Activated T-cell treated with anti-CD3 and anti-CD28 coated beads, Interleukin-2, amount 50 U/mL, for 1 hour (primary cell): ENCODE data around the gene TMEM167A.

ENCODE experiments used
- DNase-seq: peaks from one replicate; pipeline ENCODE4 v3.0.0-alpha.2; 2020

The TMEM167A gene

GRCh38 chr5:83076742-83077661 is at the start of gene TMEM167A, which contains the start of gene XRCC4:
TSS of gene TMEM167A (minus strand) at chr5:83077394. CDS start at chr5:83077323, 71 bp downstream.
TSS of gene XRCC4 (plus strand) at chr5:83077547. CDS start at chr5:83104920, 27,373 bp downstream.
- DNase-seq = peak; percentile 86

GRCh38 chr5:83126501-83126900 is 49.3 kb upstream of the TMEM167A start:
- no peak for DNase-seq

DNA sequence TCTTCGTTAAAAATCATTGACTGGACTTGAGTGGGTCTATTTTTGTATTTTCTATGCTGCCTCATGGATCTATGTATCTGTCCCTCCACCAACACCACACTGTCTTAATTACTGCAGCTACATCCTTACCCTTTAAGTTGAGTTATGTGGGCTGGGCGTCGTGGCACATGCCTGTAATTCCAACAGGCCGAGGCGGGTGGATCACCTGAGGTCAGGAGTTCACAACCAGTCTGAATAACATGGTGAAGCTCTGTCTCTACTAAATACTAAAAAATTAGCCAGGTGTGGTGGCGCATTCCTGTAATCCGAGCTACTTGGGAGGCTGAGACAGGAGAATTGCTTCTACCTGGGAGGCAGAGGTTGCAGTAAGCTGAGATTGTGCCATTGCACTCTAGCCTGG is 48.4 kb upstream of the TMEM167A start:
- no peak for DNase-seq

DNA sequence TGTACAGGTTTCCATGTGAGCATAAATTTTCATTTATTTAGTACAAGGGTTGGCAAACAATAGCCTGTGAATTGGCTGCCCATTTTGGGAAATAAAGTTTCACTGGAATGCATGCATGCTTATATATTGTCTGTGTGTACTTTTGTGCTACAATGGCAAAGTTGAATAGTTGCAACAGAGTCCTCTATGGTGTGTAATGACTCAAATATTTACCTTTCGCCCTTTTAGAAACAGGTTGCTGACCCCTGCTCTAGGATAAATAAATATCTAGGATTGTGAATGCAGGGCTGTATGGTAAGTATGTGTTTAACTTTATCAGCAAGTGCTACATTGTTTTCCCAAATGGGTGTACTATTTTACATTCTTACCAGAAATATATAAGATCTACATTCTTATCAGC is 47.4 kb upstream of the TMEM167A start:
- DNase-seq = no peak

GRCh38 chr5:83118976-83119375 is 41.8 kb upstream of the TMEM167A start:
- no peak for DNase-seq

DNA sequence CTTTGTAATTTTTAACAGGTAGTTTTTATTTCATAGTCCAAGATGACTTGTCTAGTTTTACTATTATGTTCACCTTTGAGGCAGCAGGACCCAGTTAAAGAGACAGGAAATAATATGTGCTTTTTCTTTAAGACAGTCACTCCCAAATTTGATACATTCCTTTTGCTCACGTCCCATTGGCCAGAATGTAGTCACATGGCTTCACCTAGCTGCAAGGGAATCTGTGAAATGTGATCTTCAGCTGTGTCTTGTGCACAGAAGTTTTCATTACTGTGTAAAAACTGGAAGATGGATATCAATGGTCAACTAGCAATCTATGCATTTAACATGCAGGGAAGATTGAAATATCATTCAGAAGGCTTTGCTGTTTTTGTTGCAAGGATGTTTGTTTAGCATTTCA is 41.3 kb upstream of the TMEM167A start:
- no peak for DNase-seq

GRCh38 chr5:83115816-83116215 is 38.6 kb upstream of the TMEM167A start:
- no peak for DNase-seq

- no peak for DNase-seq
These were observed 32.2 kb upstream of the TMEM167A start for GRCh38 chr5:83109380-83109779.

DNA sequence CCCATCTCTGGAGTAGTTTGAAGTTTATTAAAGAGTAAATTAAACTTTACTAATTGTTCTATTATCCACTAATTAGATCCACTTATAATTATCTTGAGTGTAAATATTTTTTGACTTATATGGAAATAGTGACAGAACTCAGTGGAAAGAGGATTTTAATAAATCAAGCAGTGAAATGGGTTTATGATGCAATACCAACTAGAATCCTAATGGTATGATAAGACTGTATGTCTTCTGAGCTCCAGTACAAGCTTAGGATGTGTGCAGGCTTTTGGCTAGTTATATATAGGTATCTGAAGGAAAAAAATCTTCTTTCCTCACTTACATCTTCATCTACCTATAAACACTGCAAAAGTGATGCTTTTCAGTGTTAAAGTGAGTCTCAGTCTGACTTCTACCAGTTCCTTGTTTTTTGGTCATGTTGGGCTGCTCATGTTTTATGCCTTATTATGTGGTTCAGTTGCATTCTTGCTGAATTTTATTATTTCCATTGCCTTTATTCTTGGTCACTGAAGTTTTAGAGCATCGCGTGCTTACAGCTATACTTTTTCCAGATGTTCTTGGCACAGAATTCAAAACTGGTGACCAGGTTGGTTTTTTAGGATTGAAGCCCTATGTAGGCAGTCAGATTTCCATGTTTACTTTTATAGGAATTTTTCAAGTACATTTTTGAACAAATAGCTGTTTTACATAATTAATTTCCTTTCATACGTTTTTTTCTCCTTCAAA is 30.7 kb upstream of the TMEM167A start:
- DNase-seq = no peak

DNA sequence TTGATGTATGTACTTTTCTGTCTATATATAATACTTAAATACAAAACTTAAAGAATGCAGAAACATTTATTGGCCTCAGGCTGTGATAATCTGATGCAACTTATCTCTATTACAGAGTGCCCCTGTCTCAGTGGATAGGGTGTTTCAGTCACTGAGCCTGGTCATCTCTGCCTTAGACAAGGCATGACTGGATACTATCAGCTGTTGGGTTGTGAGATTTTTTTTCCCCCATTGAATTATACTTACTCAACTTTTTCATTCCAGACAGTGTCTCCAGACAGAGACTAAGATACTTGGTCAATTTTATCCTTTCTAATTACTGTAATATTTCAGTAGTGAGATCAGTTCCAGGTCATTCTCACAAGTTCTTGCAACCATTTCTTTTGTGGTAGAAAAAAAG is 26.8 kb upstream of the TMEM167A start:
- no peak for DNase-seq

DNA sequence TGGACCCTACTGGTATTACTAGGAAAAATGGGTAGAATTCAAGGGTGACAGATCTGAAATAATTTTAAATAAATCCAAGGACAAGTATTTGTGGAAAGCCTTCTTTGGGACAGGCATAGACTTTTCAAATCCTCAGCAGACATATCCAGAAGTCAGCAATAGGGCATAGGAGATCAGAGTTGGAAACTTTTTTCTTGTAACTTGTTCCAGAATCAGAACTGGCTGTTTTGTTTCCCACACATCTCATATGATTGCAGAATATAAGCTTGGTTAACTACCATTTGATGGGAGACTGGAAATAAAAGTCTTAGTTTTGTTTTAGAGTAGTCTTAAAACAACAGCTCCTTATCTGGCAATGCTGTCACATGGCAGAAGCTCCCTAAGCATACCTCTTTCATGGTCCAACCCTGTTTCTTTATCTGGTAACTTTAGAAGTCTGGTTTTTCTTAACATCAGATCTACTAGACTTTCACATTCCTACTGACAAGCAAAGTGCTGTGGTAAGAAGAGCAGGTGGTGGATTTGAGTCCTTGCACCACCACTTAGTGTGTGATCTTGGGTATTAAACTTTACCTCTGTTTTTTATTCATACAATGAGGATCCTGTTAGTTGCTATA is 25.3 kb upstream of the TMEM167A start:
- no peak for DNase-seq

DNA sequence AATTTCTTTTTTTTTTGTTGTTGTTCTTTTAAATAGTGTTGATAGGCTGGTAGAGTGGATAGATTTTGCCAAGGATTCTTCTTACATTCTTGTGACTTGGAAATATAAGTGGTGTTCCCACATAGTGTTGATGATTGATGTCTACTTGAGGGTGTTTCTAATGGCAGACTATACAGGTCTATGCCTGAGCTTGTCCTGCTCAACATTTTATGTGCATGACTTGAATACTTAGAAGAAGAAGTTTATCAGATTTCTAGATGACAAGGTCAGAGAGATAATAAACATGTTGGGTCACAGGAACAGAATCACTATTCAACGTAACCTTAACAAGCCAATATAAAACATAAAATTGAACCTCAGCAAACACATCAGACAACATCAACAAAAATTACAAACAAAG is 24.3 kb upstream of the TMEM167A start:
- no peak for DNase-seq

GRCh38 chr5:83099445-83099844 is 22.3 kb upstream of the TMEM167A start:
- no peak for DNase-seq

- no peak for DNase-seq
These were observed 21.8 kb upstream of the TMEM167A start for GRCh38 chr5:83099001-83099400.

GRCh38 chr5:83097689-83098231 is 20.6 kb upstream of the TMEM167A start:
- DNase-seq = no peak

DNA sequence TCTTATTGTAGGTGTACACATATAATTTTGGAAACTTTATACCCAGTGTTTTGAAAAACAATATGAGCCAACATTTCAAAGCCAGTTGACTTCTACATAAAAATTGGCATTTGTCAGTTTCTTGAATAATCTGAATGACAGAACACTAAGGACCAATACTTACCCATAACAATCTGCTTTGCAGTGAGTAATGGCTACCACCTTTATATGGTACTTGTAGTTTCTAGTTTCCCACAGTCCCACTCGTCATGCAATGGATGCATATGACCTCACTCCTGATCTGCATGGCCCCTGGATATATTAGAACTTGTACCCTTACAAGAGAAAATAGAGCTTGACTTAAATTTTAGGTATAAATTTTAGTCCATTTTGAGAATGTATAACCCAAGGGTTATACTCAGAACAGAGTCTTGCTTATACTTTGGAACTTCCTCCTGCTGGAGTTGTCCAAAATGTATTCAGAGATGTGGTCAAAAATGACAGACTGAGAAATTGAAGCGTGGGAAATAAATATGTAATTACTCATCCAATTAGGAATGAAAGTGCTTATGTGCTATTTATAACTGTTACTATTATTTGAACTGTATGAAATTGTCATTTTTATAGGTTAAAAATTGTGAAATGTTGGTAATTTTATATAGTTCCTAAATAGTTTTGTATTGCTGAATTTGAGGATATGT is 19.6 kb upstream of the TMEM167A start:
- DNase-seq = no peak

- DNase-seq = no peak
These were observed 18.9 kb upstream of the TMEM167A start for GRCh38 chr5:83095957-83096539.

DNA sequence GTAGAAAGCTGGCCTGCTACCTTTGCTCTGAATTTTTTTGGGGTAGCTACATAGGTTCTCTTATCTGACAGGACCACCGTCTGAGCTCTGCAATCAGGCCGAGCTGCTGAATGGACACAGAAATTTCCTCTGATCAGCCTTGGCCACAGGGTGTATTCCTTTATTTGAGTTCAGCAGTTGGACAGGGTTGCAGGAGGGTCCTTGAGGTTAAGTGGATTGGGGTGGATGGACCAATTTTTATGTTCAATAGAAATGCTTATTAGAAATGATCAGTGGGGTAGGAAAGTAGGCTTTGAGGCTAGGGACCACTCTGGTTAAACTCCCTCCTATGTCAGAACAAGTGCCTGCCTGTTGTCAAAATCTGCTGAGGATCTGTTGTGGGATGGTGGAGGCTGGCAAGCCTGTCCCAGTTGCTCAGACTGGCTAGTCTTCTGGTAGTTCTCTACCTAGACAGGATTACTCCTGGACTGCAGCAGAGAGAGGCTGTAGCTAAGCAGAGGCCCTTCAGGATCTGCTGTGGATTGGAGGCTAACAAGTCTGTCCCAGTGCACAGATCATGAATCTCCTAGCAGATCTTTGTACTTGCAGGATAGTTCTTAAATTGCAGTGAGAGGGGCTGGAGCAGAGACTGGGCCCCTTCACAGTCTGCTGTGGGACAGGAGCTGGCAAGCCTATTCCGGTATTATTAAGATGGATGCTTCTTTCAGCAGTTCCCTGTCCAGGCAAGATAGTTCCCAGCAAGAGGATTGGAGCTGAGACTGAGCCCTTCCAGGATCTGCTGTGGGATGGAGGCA is 18.2 kb upstream of the TMEM167A start:
- no peak for DNase-seq

DNA sequence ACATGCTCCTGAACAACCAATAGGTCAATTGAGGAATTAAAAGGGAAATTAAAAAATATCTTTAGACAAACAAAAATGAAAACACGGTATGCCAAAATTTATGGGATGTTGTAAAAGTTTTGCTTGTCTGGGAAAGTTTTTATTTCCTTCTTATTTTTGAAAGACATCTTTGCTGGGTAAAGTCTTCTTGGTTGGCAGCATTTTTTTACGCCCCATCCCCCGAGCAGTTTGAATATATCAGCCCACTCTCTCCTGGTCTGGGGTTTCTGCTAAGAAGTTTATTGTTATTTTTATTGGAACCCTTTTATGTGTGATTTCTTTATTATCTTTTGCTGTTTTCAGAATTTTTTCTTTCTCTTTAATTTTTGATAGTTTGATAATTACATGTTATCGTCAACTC is 16.5 kb upstream of the TMEM167A start:
- DNase-seq = no peak

GRCh38 chr5:83092619-83093018 is 15.4 kb upstream of the TMEM167A start:
- no peak for DNase-seq

- no peak for DNase-seq
These were observed 13.0 kb upstream of the TMEM167A start for GRCh38 chr5:83090169-83090568.
